Measurements from ENCODE around the gene POU2F3.

The POU2F3 gene

DNA sequence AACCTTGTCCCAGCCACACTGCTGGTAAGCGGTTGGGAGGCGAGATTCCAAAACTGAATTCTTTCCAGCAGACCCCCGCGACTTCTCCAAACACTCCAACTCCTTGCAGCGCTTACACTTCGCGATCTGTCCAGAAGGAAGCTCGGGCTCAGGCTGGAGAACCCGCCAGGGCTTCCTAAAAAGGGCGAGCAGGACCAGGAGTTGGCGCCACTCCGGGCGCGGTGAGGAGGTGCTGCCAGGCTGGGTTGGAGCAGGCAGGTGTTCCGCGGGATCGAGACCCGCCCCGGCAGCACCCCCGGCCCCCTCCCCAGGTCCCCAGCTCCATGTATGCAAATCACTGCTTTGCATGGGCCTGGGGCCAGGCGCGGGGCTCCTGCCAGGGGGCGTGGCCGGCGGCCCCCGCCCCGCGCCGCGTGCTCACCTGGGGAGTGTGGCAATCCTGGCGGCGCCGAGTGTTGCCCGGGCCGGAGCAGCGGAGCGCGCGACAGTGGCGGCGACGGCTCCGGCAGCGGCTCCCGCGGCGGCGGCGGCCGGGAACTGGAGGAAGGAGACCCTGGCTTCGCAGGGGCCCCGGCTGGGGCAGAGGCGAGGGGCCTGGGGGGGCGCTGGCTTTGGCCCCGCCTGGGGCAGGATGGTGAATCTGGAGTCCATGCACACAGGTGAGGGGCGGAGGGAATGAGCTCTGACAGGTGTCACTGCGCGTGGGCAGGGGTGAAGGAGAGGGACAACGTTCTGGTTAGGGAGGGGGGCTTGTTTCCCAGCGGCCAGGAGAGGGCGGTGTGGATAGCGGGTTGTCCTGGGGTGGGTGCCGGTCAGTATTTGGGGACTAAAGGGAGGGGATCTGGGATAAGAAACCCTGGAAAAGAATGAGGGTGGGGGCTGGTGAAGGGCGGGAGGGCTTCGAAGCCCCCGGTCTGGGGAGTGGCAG, at the start of gene POU2F3:
Gene POU2F3, plus strand, starts transcription at position 428 of the 928 bp plus-strand sequence. Its CDS starts 204 bp downstream, at position 632.
- no peak for DNase-seq

DNA sequence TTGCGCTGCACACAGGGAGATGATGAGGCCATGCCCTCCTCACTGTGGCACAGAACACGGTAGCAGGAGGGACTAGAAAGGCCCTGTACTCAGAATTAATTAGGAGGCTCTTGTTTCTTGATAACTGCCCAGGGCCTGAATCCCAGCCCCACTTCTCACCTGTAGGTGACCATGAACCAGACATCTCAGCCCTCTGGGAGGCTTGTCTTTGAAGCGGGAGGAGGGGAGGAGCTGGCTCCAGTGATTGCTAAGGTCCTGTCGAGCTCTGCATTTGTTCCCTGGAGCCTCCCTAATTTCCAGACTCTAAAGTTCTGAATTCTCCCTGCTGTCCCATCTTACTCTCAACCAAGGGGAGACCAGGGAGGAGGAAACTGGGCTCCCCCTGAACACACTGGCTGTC, 48.9 kb upstream of the POU2F3 start:
- no peak for DNase-seq

DNA sequence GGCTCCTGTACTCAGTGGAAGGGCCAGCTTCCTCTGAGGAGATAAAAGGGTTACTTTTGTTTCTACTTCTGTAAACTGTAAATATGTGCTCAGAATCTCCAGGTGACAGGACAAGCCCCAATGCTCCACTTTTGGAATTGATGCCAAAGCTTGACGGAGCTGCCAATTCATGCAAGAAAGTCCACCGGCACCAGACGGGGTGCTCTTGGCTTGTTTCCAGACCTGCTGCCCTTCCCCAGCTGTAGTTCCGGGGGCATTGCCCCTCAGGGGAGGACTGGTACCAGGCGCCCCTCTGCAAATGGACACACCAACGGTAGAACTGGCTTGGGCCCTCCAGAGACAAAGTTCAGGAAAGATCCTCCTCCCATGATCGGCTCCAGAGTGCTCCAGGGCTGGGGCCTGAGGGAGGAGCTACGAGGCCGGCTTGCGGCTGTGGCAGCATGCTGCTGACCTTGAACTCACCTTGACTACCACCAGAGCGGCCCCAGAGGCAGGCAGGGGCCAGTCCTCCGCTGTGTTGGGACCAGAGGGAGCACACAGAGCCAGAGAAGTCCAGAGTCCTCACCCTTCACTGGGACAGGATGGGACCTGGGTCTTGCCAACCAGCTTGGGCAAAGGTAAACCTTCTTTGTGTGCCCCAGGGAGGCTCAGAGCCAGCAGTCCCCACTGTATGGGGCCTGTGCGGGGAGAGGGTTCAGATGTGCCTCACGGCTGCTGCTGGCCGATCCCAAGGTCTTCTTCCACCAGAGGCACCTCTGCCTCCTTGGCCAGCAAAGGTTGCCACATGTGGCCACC, 46.9 kb upstream of the POU2F3 start:
- no peak for DNase-seq

DNA sequence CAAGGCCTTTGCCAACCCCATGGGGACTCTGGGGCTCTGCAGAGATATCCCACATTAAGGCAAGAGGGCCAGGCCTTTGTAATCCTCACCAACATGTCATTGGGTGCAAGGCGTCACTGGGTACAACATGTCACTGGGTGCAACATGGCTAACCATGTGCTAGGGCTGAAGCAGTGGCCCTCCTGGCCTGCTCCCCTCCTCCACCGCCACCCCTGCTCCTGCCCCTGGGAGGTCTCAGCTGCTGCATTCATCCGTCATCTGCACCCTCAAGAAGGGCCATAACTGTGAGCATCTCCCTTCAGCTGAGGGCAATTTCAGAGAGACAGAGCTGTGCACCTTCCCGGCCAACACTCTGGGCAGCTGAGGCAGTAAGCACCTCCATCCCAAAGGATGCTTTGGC, 45.8 kb upstream of the POU2F3 start:
- DNase-seq = no peak

DNA sequence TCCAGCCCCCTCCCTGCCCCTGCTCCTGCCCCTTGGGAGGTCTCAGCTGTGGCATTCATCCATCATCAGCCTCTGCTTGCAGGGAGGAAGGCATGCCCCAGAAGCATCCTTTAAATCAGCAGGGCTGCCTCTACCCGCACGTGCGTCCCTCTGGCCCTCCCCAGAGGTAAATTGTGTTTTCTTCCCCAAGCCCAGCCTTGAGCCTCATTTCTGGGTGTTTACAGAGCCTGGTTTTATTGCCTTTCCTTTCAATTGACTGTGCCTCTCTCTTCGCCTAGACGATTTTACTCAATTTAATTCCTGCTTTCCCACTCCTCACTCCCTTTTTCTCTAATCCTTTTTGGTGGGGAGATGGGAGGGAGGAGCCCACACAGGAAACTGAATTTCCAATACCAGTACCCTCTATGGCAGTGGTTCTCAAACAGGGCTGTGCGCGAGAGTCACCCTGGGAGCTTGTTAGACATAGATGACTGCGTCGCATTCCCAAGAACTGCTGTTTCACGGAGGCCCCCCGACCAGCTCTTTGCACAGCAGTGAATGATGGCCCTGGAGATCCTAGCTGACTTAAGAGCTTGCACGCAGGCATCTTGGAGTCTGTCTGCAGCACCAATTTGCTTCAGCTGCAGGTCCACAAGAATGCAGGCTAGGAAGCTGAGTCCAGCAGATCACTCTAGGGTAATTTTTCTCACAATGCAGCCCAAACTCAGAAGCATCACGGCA, 44.2 kb upstream of the POU2F3 start:
- DNase-seq = no peak

DNA sequence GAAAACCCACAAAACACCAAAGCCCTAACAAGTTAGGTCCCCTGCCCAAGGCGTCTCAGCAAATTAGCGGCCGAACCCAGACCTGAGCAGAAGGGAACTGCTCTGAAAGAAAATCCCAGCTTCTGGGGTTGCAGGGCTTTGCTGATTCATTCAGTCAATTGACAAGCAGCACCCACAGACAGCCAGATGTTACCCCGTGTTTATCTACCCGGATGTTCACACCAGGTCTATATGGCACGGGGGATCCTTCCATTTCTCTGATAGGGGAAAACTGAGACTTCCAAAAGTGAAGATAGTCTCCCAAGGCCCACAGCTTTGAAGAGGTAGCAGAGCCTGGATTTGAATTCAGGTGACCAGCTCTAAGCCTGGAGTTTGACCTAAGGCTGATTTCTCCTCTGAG, 43.1 kb upstream of the POU2F3 start:
- no peak for DNase-seq

DNA sequence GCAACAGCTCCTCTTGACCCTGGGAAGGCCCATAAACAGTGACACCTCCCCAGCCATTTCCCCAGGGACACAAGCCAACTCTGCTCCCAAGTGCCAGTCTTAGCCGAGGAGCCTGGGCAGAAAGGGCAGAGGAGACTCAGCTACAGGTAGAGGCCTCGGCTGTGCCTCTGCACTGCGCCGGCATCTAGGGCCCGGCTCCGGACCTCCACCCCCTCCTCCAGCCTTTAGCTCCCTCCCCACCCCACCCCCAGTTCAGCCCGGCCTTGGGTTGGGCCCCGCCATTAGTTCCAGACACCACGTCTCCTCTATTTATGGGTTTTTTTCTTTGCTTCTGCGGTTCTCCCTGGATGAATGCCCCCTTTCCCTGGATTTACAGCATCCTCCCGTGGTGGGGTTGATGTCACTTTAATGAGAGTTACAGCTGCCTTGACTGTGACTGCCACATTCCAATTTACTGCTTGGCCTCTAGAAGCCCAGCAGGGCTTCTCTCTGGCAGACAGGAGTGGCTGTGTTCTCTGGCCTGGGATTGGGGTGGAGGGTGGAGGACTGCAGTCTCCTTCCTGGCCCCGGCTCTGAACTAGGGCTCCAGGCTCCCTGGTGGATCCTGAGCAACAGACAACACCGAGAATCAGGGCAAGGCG, 42.6 kb upstream of the POU2F3 start:
- DNase-seq = no peak

DNA sequence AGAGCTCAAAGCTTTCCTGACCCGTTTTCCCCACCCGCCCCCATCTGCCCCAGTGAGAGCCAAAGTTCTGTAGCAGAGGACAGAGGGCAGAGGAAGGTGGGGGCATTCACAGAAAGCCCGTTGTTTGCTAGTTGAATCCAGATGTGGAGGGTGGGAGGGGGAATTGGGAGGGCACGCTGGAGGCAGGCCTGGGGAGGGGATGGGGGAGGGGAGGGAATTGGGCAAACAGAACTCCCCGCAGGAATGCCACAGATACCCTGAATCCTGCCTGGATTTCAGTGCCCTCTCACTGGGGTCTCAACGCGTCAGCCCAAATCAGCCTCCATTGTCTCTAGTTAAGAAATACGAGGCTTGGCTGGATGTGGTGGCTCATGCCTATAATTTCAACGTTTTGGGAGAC, 42.0 kb upstream of the POU2F3 start:
- no peak for DNase-seq

DNA sequence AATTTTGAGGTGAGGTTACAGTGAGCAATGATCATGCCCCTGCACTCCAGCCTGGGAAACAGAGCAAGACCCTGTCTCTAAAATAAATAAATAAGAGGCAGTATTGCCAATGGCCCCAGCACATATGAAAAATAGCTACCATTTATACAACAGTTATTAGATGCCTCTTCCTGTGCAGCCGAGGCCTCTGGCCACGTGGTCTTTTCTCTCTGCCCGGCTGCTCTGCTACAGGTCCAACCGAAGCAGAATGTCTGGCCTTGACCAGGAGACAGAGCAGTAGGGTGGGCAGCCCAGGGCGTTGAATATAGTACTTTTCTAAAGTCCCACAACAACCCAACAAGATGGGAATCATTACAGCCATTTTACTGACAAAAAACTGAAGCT, 41.5 kb upstream of the POU2F3 start:
- no peak for DNase-seq

DNA sequence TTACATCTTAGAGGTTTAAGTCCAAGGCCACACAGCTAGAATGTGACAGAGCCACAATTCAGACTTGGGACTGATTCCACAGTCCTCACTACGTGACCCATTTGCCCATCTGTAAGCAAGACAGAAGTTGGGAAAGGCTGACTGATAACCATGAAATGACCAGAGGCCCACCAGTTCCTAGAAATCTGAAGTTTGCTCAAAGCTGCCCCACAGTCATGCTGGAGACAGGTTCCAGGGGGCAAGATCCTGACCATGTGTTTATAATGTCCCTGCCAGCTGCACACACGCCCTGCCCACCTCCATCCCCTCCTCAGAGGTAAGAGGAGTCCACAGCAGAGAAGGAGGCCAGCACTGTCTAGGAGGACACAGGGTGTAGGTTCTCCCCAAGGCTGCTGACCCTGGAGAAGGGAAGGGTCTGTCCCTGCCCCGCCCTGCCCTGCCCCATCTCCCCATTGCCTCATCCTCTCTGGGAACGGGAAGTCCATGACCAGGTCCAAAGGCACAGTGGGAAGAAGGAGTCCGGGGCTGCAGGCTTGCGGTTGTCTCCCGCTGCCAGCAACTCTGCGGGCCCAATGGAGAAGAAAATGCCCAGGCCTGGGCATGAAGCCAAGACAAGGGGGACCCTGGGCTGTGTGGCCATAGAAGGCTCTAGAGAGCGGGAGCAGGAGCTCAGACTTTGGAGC, 41.0 kb upstream of the POU2F3 start:
- no peak for DNase-seq

DNA sequence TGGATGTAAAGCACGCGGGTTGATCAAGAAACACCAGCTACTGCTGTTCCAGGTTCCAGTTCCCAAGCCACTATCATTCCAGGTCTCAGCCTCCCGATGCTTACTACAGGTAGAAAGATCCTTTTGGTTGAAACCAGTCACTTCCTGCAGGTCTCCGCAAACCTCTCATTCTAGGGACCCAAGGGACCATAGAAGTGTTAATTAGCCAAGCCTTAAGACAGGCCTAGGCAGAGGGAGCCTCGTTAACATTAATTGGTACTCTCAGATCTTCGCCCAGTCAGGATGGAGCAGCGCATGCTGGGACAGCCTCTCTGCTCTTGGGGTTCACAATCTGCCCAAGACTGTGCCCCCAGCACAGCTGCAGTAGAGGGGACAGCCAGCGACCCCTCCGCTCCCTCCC, 40.3 kb upstream of the POU2F3 start:
- DNase-seq = no peak

DNA sequence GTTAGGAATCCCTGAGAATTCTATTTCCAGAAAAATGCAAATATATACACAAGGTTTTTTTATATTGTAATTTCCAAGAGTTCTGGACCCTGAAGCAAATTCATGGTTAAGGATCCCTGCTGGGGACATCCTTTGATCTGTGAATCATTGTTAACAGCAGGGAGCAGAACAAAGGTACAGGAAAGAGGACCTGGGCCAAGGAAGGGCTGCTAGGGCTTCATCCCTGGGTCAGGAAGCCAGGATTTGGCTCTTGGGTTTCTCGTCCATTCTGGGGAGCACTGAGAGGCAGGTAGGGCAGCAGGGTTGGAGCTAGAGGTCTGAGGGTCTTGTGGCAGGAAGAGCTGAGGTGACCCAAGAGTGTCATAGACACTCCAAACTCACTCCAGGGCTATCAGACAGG, 39.3 kb upstream of the POU2F3 start:
- no peak for DNase-seq

DNA sequence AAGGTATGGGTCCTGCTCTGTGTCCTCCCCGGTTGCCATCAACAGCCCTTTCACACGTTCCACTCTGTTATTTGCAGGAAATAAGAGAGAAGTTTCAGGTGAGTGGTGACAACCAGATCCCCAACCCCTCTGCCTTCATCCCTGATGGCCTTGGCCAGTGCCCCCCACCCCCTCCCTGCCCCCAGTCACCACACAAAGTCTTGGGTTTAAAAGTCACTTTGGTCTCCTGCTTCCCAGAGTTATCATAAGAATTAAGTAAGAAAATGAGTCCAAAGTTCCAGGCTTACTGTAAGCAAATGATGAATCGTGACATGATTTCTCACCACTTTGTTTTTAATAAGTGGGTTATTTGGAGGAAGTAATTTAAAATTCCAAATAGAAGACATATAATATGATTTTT, 38.3 kb upstream of the POU2F3 start:
- no peak for DNase-seq

DNA sequence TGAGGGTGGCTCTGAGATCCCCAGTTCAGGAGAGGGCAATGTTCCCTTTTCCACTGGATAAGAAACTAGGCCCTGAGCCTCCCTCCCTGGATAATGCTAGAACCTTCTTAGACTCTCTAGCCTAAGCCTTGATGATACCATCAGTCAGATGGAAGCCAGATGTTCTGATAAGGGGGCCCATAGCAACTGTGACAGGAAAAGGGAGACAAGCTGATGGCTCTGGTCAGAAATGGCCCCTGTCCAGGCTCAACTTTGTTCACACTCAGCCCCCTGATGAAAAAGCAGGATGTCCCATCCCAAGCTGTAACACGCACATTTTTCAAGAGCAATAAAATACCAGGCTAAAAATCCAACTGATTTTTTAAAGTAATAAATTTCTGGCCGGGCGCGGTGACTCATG, 36.3 kb upstream of the POU2F3 start:
- no peak for DNase-seq

DNA sequence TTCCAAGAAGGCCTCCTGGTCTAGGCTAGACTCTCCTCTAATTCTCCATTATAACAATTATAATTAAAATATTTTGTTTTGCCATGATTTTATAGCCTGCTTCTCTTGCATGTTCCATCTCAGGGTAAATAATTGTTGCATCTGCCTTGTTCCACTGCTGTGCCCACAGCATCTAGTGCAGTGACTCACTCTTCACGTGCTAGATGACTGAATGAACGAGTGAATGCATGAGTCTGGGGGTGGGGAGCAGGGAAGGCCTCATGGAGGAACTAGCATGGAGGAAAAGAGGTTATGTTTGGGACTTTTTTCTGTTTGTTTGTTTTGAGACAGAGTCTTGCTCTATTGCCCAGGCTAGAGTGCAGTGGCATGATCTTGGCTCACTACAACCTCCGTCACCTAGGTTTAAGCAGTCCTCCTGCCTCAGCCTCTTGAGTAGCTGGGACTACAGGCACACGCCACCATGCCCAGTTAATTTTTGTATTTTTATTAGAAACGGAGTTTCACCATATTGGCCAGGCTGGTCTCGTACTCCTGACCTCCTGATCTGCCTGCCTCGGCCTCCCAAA, 34.3 kb upstream of the POU2F3 start:
- DNase-seq = peak in 1 of 2 donors; percentile 18

DNA sequence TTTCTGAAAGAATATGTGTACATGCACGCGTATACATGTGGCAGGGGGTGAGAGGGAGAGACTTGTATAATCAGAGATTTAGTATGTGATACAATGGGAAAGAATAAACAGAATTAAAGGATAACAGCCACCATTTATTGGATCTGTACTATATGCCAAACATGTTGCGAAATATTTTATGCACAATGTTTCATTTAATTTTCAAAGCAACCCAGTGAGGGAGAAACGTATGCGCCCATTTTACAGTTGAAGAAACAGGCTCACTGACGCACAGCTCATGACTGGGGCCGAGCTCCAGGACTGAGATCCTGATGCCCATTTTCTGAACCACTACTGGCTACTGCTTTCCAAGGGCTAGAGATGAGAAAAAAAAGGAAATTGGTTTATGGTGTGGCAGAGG, 32.4 kb upstream of the POU2F3 start:
- no peak for DNase-seq

DNA sequence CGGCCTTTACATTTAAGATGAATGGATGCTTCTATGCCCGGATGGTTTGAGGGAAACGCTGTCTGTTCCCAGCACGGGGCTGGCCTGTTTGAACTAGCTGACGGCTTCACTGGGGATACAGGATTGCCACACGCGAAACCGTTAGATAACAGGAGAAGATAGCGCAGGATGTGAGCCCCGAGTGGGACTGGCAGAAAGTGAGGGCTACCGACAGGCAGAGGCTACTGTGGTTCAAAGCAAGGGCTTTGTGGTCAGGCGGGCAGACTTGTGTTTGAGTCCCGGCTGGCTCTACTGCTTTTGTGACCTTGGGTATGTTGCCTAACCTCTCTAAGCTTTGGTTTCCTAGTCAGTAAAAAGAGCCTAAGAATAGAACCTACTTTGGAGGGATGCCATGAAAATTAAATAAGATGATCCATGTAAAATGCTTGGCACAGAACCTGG, 31.9 kb upstream of the POU2F3 start:
- DNase-seq = no peak

DNA sequence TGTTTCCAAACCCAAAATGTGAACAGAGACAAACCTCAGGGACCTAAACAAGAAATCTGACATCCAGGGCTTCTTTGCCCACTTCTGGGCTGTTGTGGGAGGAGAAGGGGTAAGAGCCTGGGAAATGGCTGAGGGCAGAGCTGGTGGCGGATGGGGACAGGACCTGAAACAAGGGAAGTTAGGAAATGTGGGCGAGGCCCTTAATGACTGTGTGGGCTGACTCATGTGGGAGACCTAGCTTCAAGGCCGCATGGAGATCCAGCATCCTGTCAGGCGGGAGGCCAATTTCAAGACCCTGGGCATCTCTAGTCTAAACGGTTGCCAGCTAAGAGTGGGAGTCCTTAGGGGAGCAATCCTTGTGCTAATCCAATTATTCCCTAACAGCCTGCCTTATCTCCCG, 31.2 kb upstream of the POU2F3 start:
- peak; percentile 5 to 70 for DNase-seq

DNA sequence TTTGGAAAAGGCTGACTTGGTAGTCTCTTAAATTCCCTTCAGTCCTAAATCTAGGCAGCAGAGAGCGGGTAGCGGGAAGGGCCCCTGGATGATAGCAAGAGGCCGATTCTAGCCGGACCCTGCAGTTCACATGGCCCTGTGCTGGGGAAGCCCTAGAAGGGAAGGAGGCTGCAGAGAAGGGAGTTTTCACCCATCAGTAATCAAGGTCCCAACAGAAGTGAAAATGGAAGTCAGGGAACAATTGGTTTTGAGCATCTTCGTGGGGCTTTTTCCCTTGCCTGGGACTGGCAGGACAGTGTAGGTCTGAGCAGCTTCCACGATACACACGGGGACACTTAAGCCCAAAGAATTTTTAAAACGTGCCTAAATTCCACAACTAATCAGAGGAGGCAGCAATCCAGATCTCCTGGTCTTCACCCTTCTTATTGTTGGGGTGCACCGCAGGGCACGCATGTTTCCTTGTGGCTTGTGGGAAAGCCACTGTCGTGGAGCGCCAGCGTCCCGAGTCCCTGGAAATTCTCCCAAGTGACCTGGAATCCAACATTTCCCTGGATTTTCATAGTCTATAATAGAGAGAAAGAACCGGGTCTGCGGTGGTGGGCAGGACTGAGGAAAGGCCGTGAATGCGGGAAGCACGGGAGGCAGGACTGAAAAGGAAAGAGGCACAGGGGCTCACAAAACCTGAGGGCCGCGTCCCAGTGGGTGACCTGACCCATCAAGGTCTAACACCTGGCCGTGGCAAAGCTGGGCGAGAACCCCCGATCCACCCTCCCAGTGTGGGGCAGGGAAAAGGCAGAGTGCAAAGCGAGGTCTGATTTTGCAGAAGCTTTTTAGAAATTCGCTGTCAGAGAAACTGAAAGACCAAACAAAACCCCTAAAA, 30.0 kb upstream of the POU2F3 start:
- DNase-seq = no peak

DNA sequence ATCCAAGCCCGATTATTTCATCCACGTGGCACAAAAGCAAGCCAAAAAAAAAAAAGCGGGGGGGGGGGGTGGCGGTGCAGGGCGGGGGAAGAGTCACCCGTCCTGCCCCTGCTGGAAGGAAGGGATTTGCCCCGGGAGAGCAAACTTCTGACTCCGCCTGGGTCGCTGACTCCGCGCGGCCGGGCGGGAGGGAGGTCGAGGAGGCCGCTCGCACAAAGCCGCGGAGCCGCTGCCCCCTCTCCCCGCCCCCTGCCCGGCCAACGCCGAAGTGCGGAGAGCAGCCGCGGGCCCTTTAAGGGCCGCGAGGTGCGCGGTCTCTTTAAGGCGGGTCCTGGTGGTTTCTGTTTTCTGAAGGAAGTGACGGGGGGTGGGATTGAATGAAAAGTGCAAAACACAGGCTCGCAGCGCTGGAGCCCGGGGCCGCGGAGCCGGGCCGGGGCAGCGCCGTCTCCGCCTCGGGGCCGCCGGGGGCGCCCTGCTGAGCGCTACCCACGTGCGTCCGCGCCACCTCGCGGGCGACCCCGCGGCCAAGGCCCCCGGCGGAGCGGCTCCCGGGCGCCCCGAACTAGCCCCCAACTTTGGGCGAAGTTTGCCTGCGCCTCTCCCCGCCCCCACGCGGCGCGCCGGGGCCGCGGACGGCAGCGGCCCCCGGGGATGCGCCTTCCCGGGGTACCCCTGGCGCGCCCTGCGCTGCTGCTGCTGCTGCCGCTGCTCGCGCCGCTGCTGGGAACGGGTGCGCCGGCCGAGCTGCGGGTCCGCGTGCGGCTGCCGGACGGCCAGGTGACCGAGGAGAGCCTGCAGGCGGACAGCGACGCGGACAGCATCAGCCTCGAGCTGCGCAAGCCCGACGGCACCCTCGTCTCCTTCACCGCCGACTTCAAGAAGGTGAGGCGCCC, 29.1 kb upstream of the POU2F3 start, which contains the start of gene OAF:
Gene OAF, plus strand, starts transcription at position 407 of the 896 bp plus-strand sequence. Its CDS starts 248 bp downstream, at position 655.
- peak; percentile 62 to 72 for DNase-seq
